Activated CD8-positive, alpha-beta T cell treated with anti-CD3 and anti-CD28 coated beads, Interleukin-2, amount 10 ng/mL, durations not matched to agents 7 days and 5 days (primary cell): ENCODE measurements around the gene TSPAN3. TPM values are rescaled to one million over a fixed set of nuclear protein-coding genes. Genes with fewer than 3 reads are reported as not detected.
A peak's percentile ranks its signal among the peaks of the same experiment; 100 is the strongest.

Source experiments
- ATAC-seq: fragments of 150-1000 bp; cut with Tn5 transposase; one replicate; pipeline ENCODE4 v1.10.0; 2021; ENCODE audit warnings: moderate library complexity
- CTCF ChIA-PET: fragments of 350-600 bp; sonication (Branson Sonifier 250); formaldehyde crosslinking; loops from one replicate; lab custom pipeline; 2021; ENCODE audit warnings: antibody characterized with exemption; lab: Charles Lee
- POLR2A ChIA-PET: fragments of 350-600 bp; sonication (Branson Sonifier 250); formaldehyde crosslinking; loops from one replicate; lab custom pipeline; 2021; ENCODE audit warnings: antibody characterized with exemption; lab: Charles Lee
- DNase-seq: peaks from one replicate; pipeline ENCODE4 v3.0.0-alpha.2; 2020
- H3K27ac Mint-ChIP-seq: one replicate; pipeline ENCODE4 v1.8.0; 2021; ENCODE audit warnings: mild to moderate bottlenecking, mixed read lengths
- H3K27me3 Mint-ChIP-seq: one replicate; pipeline ENCODE4 v1.8.0; 2021; ENCODE audit warnings: low read depth, mixed read lengths
- H3K36me3 Mint-ChIP-seq: one replicate; pipeline ENCODE4 v1.8.0; 2021; ENCODE audit warnings: low read depth, mixed read lengths
- H3K4me1 Mint-ChIP-seq: one replicate; pipeline ENCODE4 v1.8.0; 2021; ENCODE audit warnings: low read depth, mixed read lengths
- H3K4me3 Mint-ChIP-seq: one replicate; pipeline ENCODE4 v1.8.0; 2021; ENCODE audit warnings: mild to moderate bottlenecking, mixed read lengths
- H3K9me3 Mint-ChIP-seq: one replicate; pipeline ENCODE4 v1.8.0; 2022; ENCODE audit warnings: mixed read lengths; ENCODE audit not compliant: insufficient read depth
- total RNA-seq, 2 experiments: library from RNA; stranded (reverse); gene quantifications; one replicate each; pipeline ENCODE4 v1.2.3, GENCODE V29; 2021

Gene TSPAN3
- total RNA-seq, 2 experiments from 2014 or later: 17.4 to 18.4 TPM

DNA sequence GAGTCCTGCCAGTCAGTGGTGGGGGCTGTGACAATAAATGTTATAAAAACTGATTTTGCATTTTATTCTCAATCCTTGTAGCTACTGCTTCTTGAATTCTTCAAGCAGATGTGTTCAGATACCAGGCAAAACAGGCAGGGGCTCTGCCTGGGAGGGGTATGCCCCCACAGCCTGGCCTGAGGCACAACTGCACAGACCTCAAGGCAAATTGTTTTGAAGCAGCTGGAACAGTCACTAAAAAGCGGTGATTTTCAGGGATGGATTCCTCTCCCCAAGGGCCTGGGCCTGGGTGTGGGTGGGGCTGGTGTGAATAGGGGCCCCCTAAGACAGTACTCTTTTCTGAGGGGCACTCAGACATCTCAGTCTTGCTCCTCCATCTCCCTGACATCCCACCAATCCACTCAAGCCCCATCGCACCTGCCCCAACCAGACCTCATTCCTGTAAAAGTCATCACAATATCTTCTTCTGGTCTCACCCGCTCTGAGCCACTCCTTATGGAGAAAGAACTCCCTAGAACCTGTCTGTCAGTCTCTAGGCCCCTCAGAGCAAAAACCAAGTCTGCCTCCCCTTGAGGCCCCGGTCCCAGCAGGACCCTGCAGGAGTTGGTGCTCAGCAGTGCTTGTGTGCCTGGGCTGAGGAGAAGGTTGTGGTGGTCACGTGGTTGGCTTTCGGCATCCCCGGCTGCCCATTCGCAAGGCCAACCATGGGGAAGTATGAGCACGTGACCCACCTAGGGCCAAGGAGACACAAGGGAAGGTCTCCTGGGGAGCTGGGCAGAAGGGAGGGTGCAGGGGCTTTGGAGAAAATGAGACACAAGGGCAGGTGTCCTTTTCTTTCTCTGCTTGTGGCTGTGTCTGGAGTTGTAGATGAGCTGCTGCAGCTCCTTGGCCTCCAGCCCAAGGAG, 78.9 kb downstream of the TSPAN3 start:
- ChIA-PET CTCF (interaction anchor here (0.8 to 6.7 kb wide), 5 partner anchors 13 to 32 kb away, joined by 3 to 58 read pairs (median 5); no protein-coding TSS in a partner anchor), POLR2A (no interaction called here)
- H3K4me3 Mint-ChIP-seq: no peak overlapping the region
- H3K4me1 Mint-ChIP-seq: peaks cover 67% of the 10 kb centered on the region
- no peak for DNase-seq
- peaks cover 19% of the 10 kb centered on the region for H3K36me3 Mint-ChIP-seq
- no peaks in the 10 kb centered on the region for H3K9me3 Mint-ChIP-seq
- no peaks in the 10 kb centered on the region for H3K27me3 Mint-ChIP-seq
- no peak for ATAC-seq
- peak overlapping the region; percentile 60 for H3K27ac Mint-ChIP-seq

Other genes starting within 250 kb of the TSPAN3 start
- gene SCAPER, start 165.8 kb downstream of the TSPAN3 start, total RNA-seq: 10 to 100 TPM; 29.0 to 32.2 TPM
- 10 to 100 TPM; 28.7 to 31.8 TPM for gene RCN2, start 139.4 kb downstream of the TSPAN3 start, total RNA-seq
- gene PSTPIP1, start 76.0 kb downstream of the TSPAN3 start, total RNA-seq: 100 to 1,000 TPM; 208 to 212 TPM